Measurements from ENCODE around the gene PSMD8. TPM values are rescaled to one million over a fixed set of nuclear protein-coding genes. Genes with fewer than 3 reads are reported as not detected.

Gene PSMD8
- total RNA-seq, 1 experiment from 2014 or later = 222 TPM

DNA sequence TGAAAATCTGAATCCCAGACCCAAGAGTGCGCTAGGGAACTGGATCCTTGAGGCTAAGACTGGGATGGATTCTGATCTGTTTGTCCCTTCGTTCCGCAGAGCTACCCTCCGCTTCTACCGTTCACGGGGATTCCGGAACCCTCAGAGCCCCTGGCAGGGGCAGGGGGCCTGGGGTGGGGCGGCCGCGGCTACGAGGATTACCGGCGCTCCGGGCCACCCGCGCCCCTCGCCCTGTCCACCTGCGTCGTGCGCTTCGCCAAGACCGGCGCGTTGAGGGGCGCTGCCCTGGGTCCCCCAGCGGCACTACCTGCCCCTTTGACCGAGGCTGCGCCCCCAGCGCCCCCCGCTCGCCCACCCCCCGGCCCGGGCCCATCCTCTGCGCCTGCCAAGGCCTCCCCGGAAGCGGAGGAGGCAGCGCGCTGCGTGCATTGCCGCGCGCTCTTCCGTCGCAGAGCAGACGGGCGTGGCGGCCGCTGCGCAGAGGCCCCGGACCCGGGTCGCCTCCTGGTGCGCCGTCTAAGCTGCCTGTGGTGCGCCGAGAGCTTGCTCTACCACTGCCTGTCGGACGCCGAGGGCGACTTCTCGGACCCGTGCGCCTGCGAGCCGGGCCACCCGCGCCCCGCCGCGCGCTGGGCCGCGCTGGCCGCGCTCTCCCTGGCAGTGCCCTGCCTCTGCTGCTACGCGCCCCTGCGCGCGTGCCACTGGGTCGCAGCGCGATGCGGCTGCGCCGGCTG lies 21.2 kb downstream of the PSMD8 start:
- BruUV-seq (replicated peaks) = no TSS peak
- no peak overlapping the region for H3K27ac ChIP-seq
- H4K20me1 ChIP-seq (ENCODE audit: insufficient read depth) = no peaks in the 10 kb centered on the region
- intact Hi-C loops (cut with micrococcal nuclease; ENCODE audit: unreplicated experiment) = no loop called here
- no peak overlapping the region for H2AFZ ChIP-seq
- CTCF ChIA-PET = no interaction called here
- H3K4me1 ChIP-seq (replicated peaks; ENCODE audit: insufficient read depth) = no peaks in the 10 kb centered on the region
- H3F3A ChIP-seq (ENCODE audit: insufficient read depth, low read depth) = peaks cover 11% of the 10 kb centered on the region; the same call in 1 of the 2 replicates
- no peaks in the 10 kb centered on the region for H3K36me3 ChIP-seq (ENCODE audit: low read depth)
- no peaks in the 10 kb centered on the region for H3K27me3 ChIP-seq (ENCODE audit: insufficient read depth, low read depth)
- H3K9me2 ChIP-seq (ENCODE audit: insufficient read depth) = no peaks in the 10 kb centered on the region
- no peaks in the 10 kb centered on the region for H3K79me2 ChIP-seq (ENCODE audit: low read depth)
- no peaks in the 10 kb centered on the region for H3K9me3 ChIP-seq (ENCODE audit: insufficient read depth, low read depth)
- TF ChIP-seq, protein P1, sequence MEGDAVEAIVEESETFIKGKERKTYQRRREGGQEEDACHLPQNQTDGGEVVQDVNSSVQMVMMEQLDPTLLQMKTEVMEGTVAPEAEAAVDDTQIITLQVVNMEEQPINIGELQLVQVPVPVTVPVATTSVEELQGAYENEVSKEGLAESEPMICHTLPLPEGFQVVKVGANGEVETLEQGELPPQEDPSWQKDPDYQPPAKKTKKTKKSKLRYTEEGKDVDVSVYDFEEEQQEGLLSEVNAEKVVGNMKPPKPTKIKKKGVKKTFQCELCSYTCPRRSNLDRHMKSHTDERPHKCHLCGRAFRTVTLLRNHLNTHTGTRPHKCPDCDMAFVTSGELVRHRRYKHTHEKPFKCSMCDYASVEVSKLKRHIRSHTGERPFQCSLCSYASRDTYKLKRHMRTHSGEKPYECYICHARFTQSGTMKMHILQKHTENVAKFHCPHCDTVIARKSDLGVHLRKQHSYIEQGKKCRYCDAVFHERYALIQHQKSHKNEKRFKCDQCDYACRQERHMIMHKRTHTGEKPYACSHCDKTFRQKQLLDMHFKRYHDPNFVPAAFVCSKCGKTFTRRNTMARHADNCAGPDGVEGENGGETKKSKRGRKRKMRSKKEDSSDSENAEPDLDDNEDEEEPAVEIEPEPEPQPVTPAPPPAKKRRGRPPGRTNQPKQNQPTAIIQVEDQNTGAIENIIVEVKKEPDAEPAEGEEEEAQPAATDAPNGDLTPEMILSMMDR (conservative IDR thresholded peaks at IDR 0.05) = no peak
- TF ChIP-seq EZH2 (IDR thresholded peaks at IDR 0.05; ENCODE audit: low read depth) = no peak
- POLR2A ChIA-PET (ENCODE audit: unreplicated experiment) = no interaction called here
- H3K4me3 ChIP-seq = no peak overlapping the region
- no peak overlapping the region for H3K4me2 ChIP-seq
- no peak for DNase-seq

DNA sequence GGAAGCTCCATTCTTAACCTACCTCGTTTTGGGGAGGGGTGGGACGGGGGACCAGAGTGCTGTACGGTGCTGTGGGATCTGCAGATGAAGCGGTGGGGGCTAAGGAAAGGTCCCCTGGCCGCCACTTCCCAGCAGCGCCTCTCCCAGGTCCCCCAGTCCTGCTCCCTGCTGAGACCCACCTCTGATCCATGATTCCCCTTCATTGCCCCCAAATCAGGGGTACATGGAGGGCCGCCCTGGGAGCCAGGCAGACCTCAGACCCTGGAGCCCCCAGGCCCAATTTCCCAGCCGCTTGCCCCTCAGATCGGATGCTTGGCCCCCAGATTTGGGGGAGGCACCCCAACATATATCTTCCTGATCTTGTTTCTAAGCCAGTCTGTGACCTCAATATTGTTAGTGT lies 24.7 kb downstream of the PSMD8 start:
- intact Hi-C loops (cut with micrococcal nuclease; ENCODE audit: unreplicated experiment) = no loop called here
- BruUV-seq (replicated peaks) = no TSS peak
- POLR2A ChIA-PET (ENCODE audit: unreplicated experiment) = interaction anchor here (0.6 kb wide), 1 partner anchor 149 kb away, joined by 11 read pairs; no protein-coding TSS in a partner anchor

DNA sequence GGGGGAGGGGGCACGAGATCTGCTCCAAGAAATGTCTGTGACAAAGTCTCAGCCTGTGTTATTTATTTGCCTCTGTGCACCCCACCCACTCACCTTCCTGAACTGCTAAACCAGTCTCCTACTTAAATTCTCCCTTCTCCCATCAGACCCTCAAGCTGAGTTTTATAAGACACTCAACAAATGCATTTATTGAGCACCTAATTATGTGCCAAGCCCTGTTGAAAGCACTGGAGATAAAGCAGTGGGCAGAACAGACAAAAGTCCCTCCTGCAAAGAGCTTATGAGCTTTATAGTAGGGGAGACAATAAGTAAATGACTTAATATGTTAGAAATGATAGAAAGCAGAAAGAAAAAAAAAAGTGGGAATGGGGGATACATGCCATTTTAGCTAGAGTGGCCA lies 25.2 kb downstream of the PSMD8 start:
- Histone ChIP-seq H3K9me2 (ENCODE audit: insufficient read depth) (no peaks in the 10 kb centered on the region), H3K79me2 (ENCODE audit: low read depth) (0 out of 2 replicates have a peak, but pooled peaks cover 4% of the 10 kb centered on the region), H4K20me1 (ENCODE audit: insufficient read depth) (no peaks in the 10 kb centered on the region), H3K4me1 (replicated peaks; ENCODE audit: insufficient read depth) (peaks cover 8% of the 10 kb centered on the region; the same call in 1 of the 2 replicates), H3K9me3 (ENCODE audit: insufficient read depth, low read depth) (no peaks in the 10 kb centered on the region), H3F3A (ENCODE audit: insufficient read depth, low read depth) (no peaks in the 10 kb centered on the region), H3K36me3 (ENCODE audit: low read depth) (no peaks in the 10 kb centered on the region), H3K4me2 (no peak overlapping the region), H3K27ac (no peak overlapping the region), H2AFZ (no peak overlapping the region), H3K27me3 (ENCODE audit: insufficient read depth, low read depth) (no peaks in the 10 kb centered on the region), H3K4me3 (no peak overlapping the region)
- intact Hi-C loops (cut with micrococcal nuclease; ENCODE audit: unreplicated experiment) = no loop called here
- TF ChIP-seq EZH2 (IDR thresholded peaks at IDR 0.05; ENCODE audit: low read depth) = no peak
- TF ChIP-seq, protein P1 (conservative IDR thresholded peaks at IDR 0.05) = no peak
- BruUV-seq (replicated peaks) = no TSS peak
- CTCF ChIA-PET = no interaction called here
- DNase-seq = no peak
- POLR2A ChIA-PET (ENCODE audit: unreplicated experiment) = interaction anchor here (0.6 kb wide), 2 partner anchors 102 to 675 kb away, joined by 3 read pairs; no protein-coding TSS in a partner anchor

More for the DNA sequence above, 24.7 kb downstream of the PSMD8 start:
- Histone ChIP-seq H3K9me3 (ENCODE audit: insufficient read depth, low read depth) (no peaks in the 10 kb centered on the region), H4K20me1 (ENCODE audit: insufficient read depth) (no peaks in the 10 kb centered on the region), H3K4me1 (replicated peaks; ENCODE audit: insufficient read depth) (peaks cover 8% of the 10 kb centered on the region; the same call in 1 of the 2 replicates), H3K9me2 (ENCODE audit: insufficient read depth) (no peaks in the 10 kb centered on the region), H3F3A (ENCODE audit: insufficient read depth, low read depth) (no peaks in the 10 kb centered on the region), H3K4me3 (no peak overlapping the region), H2AFZ (no peak overlapping the region), H3K4me2 (no peak overlapping the region), H3K36me3 (ENCODE audit: low read depth) (no peaks in the 10 kb centered on the region), H3K79me2 (ENCODE audit: low read depth) (0 out of 2 replicates have a peak, but pooled peaks cover 2% of the 10 kb centered on the region), H3K27ac (no peak overlapping the region), H3K27me3 (ENCODE audit: insufficient read depth, low read depth) (no peaks in the 10 kb centered on the region)
- CTCF ChIA-PET = no interaction called here
- no peak for DNase-seq
- TF ChIP-seq, protein P1 (conservative IDR thresholded peaks at IDR 0.05) = no peak
- TF ChIP-seq EZH2 (IDR thresholded peaks at IDR 0.05; ENCODE audit: low read depth) = no peak
